Transverse colon (tissue), 4 donors: ENCODE results near the gene MPV17L2. TPM values are rescaled to one million over a fixed set of nuclear protein-coding genes. Genes with fewer than 3 reads are reported as not detected.
"Not testable (repeated sequence)": the region's sequence is repeated elsewhere in the genome, so short reads cannot be mapped to it uniquely, and the experiment has no call there.

ENCODE experiments used
- DNase-seq: peaks from one replicate; pipeline ENCODE4 v3.0.0-alpha.2; 2019
- H3K27ac ChIP-seq, 4 donors: fragments of 200-600 bp; sonication (generic); 2 replicates each; pipeline ENCODE4 v1.5.1; 2016 to 2018; ENCODE audit warnings: inconsistent platforms in 4 of 4
- H3K27me3 ChIP-seq: fragments of 200-600 bp; sonication (generic); 2 replicates; pipeline ENCODE4 v1.5.1; 2017; ENCODE audit warnings: inconsistent platforms
- H3K36me3 ChIP-seq, 4 donors: fragments of 200-600 bp; sonication (generic); 2 replicates each; pipeline ENCODE4 v1.5.1; 2017 to 2019; ENCODE audit warnings: inconsistent platforms in 4 of 4
- H3K4me1 ChIP-seq, 4 donors: fragments of 200-600 bp; sonication (generic); 2 replicates each; pipeline ENCODE4 v1.5.1; 2017 to 2020; ENCODE audit warnings: inconsistent platforms in 4 of 4
- H3K4me3 ChIP-seq, 4 donors: fragments of 200-600 bp; sonication (generic); 1 replicate in 1 of 4; 2 replicates in 3 of 4; pipeline versions ENCODE4 v1.5.1 to v1.6.1; 2017 to 2019; ENCODE audit warnings: inconsistent platforms in 4 of 4
- H3K9me3 ChIP-seq, 2 donors: fragments of 200-600 bp; sonication (generic); 2 replicates each; pipeline ENCODE4 v1.5.1; 2017 to 2019; ENCODE audit warnings: inconsistent platforms in 2 of 2
- EP300 ChIP-seq: sonication (generic); formaldehyde crosslinking; IDR thresholded peaks from one replicate; pipeline ENCODE4 v1.6.1; 2017; ENCODE audit warnings: antibody characterized with exemption, low read depth
- POLR2A ChIP-seq: fragments of 450-650 bp; IDR thresholded peaks from one replicate; pipeline ENCODE4 v1.6.1; 2016; ENCODE audit warnings: antibody characterized with exemption, mild to moderate bottlenecking, moderate library complexity
- POLR2AphosphoS5 ChIP-seq, 3 donors: sonication (generic); formaldehyde crosslinking; IDR thresholded peaks; one replicate each; pipeline ENCODE4 v1.6.1; 2016; ENCODE audit warnings: antibody characterized with exemption in 3 of 3
- whole genome bisulfite sequencing, 2 donors: methylation state at CpG; one replicate each; pipeline ENCODE4 v1.1.5; 2018; ENCODE audit warnings: low coverage in 1 of 2; 5-methylcytosine and 5-hydroxymethylcytosine counted together
- in situ Hi-C, 4 donors: fragments of 200-750 bp; cut with MboI; loops; one replicate each; pipeline versions ENCODE4 v1.15.0 to v1.15.1; 2017; ENCODE audit warnings: low sequenced_read_pairs in 3 of 4, low pct_ligation_motif_present in 1 of 4, low pct_unique_long_range_greater_than_20kb in 1 of 4
- intact Hi-C: fragments of 100-400 bp; cut with DNase I; formaldehyde crosslinking; loops from one replicate; pipeline ENCODE4 v1.15.1; 2023; ENCODE audit warnings: low total_unique reads
- total RNA-seq, 4 donors: library from RNA; depleted of rRNA; stranded (reverse); fragments of >200 nt; gene quantifications; one replicate each; pipeline ENCODE4 v1.1.0, GENCODE V29; 2016
- TF ChIP-seq, protein P1 (sequence below), 5 experiments: fragments of 200-600 bp in 3 of 5; fragments of 450-650 bp in 2 of 5; sonication (generic) in 3 of 5; IDR thresholded peaks; 1 replicate in 2 of 5; 2 replicates in 3 of 5; pipeline ENCODE4 v1.5.1; 2016 to 2017; ENCODE audit warnings: antibody characterized with exemption in 5 of 5, inconsistent platforms in 3 of 5, mild to moderate bottlenecking in 2 of 5, moderate library complexity in 1 of 5

The MPV17L2 gene
- total RNA-seq, 4 donors from 2014 or later, result 1.6 to 22.3 (median 12.6) TPM

DNA sequence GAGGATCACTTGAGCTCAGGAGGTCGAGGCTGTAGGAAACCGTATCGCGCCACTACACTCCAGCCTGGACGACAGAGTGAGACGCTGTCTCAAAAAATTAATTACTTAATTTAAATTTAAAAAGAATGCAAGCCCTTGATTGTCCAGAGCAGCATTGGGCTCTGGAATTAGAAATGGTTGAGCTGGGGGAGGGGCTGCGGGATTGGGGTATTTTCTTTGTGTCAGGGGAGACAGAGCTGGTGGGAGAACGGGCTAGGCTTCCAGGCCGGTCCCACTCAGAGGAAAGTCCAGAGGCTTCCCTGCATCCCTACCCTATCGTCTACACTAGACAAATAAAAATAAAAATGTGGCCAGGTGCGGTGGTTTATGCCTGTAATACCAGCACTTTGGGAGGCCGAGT, 13.0 kb downstream of the MPV17L2 start:
- 70 to 79% methylated on average over 8 to 12 of the region's 12 CpGs for WGBS, 2 donors
- intact Hi-C loops (loop anchor here (10.0 kb wide), 1 partner anchor 209 kb away; the partner anchor contains the start of gene SSBP4), in situ Hi-C loops (loop anchor here in 1 of 4 donors (25.0 kb wide), 1 partner anchor 131 kb away; the partner anchor contains the start of gene PGPEP1)
- DNase-seq, result no peak
- no peaks in the 10 kb centered on the region for H3K36me3 ChIP-seq
- no peak overlapping the region for H3K4me3 ChIP-seq
- no peaks in the 10 kb centered on the region for H3K9me3 ChIP-seq
- H3K4me1 ChIP-seq, result peaks cover 0 to 27% (median 23%) of the 10 kb centered on the region in 4 donors
- peaks cover 12% of the 10 kb centered on the region for H3K27me3 ChIP-seq
- TF ChIP-seq, protein P1, sequence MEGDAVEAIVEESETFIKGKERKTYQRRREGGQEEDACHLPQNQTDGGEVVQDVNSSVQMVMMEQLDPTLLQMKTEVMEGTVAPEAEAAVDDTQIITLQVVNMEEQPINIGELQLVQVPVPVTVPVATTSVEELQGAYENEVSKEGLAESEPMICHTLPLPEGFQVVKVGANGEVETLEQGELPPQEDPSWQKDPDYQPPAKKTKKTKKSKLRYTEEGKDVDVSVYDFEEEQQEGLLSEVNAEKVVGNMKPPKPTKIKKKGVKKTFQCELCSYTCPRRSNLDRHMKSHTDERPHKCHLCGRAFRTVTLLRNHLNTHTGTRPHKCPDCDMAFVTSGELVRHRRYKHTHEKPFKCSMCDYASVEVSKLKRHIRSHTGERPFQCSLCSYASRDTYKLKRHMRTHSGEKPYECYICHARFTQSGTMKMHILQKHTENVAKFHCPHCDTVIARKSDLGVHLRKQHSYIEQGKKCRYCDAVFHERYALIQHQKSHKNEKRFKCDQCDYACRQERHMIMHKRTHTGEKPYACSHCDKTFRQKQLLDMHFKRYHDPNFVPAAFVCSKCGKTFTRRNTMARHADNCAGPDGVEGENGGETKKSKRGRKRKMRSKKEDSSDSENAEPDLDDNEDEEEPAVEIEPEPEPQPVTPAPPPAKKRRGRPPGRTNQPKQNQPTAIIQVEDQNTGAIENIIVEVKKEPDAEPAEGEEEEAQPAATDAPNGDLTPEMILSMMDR (IDR thresholded peaks at IDR 0.05), result no peak
- no peak for TF ChIP-seq EP300
- TF ChIP-seq POLR2A, result no peak
- no peak for TF ChIP-seq POLR2AphosphoS5 (IDR thresholded peaks at IDR 0.05)
- peak overlapping the region; percentile 90 to 99 (median 96) for H3K27ac ChIP-seq

DNA sequence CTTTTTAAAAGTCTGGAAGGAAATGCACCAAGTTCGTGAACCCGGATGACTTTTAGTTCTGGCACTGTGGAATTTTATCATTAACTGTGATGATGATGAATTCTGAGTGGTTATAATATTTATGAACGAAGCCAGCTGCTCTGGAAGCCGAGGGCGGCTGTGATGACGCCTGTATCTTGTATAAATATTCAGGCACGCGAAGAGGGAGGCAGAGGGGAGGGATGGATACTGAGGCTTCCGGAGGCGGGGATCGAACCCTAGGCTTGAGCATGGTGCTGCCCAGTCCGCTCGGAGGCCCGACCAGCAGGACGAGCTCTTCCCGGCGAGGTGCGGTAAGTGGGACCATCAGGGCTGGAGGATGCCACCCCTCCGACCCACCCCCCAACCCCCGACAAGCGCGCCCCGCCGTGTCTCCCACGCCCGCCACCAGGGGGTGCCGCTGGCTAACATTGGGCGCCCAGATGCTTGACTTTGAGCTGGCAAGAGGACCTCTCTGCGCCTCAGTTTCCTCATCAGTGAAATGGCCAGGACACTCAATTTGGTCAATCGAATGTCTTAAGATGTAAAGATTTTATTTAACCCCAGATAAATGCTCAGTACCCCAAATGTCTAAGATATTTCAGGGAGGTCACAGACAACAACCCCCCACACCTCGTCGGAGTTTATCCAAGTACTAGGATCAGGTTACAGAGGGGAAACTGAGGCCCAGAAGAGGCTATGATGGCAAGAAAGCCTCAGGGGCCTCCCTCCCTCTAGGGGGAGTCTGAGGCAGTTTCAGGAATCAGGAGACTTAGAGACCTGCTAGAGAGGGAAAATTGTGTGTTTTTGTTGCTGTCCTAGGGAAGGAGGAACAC, 15.3 kb downstream of the MPV17L2 start:
- intact Hi-C loops, result loop anchor here (10.0 kb wide), 1 partner anchor 206 kb away; the partner anchor contains the start of gene SSBP4
- peak; percentile 38 for DNase-seq
- in situ Hi-C loops, result loop anchor here in 1 of 4 donors (25.0 kb wide), 1 partner anchor 129 kb away; the partner anchor contains the start of gene PGPEP1

DNA sequence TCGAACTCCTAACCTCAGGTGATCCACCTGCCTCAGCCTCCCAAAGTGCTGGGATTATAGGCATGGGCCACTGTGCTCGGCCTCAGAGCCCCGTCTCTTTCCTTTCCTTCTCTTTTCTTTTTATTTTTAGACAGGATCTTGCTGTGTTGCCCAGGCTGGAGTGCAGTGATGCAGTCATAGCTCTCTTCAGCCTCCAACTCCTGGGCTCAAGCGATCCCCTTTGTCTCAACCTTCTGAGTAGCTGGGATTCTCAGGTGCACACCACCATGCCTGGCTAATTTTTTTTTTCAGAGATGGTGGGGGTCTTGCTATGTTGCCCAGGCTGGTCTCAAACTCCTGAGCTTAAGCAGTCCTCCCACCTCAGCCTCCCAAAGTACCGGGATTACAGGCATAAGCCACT, 16.9 kb downstream of the MPV17L2 start:
- intact Hi-C loops (loop anchor here (10.0 kb wide), 1 partner anchor 205 kb away; the partner anchor contains the start of gene SSBP4), in situ Hi-C loops (loop anchor here in 1 of 4 donors (25.0 kb wide), 1 partner anchor 127 kb away; the partner anchor contains the start of gene PGPEP1)
- Histone ChIP-seq H3K4me1 (peaks cover 0 to 11% (median 8%) of the 10 kb centered on the region in 4 donors), H3K27me3 (peaks cover 12% of the 10 kb centered on the region)
- not testable (repeated sequence) for H3K36me3 ChIP-seq, H3K9me3 ChIP-seq, H3K4me3 ChIP-seq, DNase-seq, H3K27ac ChIP-seq
- WGBS, 2 donors, result 82 to 95% methylated on average over 3 to 5 of the region's 5 CpGs

More for the DNA sequence above, 15.3 kb downstream of the MPV17L2 start:
- Histone ChIP-seq H3K4me1 (peaks cover 0 to 19% (median 15%) of the 10 kb centered on the region in 4 donors), H3K27ac (no peak overlapping the region), H3K9me3 (no peaks in the 10 kb centered on the region), H3K36me3 (no peaks in the 10 kb centered on the region), H3K4me3 (no peak overlapping the region), H3K27me3 (peaks cover 12% of the 10 kb centered on the region)
- 20 to 33% methylated on average over 3 to 24 of the region's 32 CpGs for WGBS, 2 donors
- TF ChIP-seq EP300, result no peak
- TF ChIP-seq POLR2AphosphoS5 (IDR thresholded peaks at IDR 0.05), result no peak
- TF ChIP-seq, protein P1 (IDR thresholded peaks at IDR 0.05), result peak; percentile 38 to 77 (median 72)
- TF ChIP-seq POLR2A, result no peak

DNA sequence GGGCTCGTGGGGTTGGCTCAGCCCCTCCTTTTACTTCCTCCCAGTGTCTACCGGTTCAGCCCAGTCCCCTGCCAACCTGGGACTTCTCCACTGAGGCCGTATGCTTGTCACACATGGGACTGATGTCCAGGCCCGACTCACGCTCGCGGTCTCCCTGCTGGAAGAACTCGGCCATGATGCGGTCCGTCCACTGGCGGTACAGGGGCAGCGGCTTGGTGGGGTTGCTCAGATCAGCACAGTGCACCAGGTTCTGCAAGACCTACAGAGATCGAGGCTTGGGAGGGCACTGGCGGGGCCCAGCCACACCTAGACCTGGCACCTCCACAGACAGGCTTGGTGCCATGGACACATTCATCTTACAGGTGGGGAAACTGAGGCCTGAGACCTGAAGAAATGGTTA, 18.7 kb downstream of the MPV17L2 start:
- no peak for DNase-seq
- Histone ChIP-seq H3K36me3 (no peaks in the 10 kb centered on the region), H3K27ac (no peak overlapping the region), H3K27me3 (peaks cover 12% of the 10 kb centered on the region), H3K4me1 (no peaks in the 10 kb centered on the region), H3K4me3 (no peak overlapping the region), H3K9me3 (no peaks in the 10 kb centered on the region)
- intact Hi-C loops, result loop anchor here (2.0 kb wide), 1 partner anchor 39 kb away; no protein-coding TSS in a partner anchor
- 81% methylated on average over 14 of the region's 14 CpGs; no CpG with 5 or more reads in 1 of the 2 donors for WGBS, 2 donors
- in situ Hi-C loops, result loop anchor here in 1 of 4 donors (25.0 kb wide), 1 partner anchor 126 kb away; the partner anchor contains the start of gene PGPEP1
- TF ChIP-seq EP300, result no peak
- no peak for TF ChIP-seq POLR2AphosphoS5 (IDR thresholded peaks at IDR 0.05)
- no peak for TF ChIP-seq POLR2A
- TF ChIP-seq, protein P1 (IDR thresholded peaks at IDR 0.05), result no peak
